Adrenal gland (tissue), 12 donors: ENCODE data around the gene SRRT. TPM values are rescaled to one million over a fixed set of nuclear protein-coding genes. Genes with fewer than 3 reads are reported as not detected.

Experiments
- DNase-seq, 7 donors: peaks; one replicate each; pipeline ENCODE4 v3.0.0-alpha.2; 2019 to 2020
- H3K27ac ChIP-seq, 5 donors: fragments of 200-600 bp; sonication (generic) in 4 of 5; 1 replicate in 3 of 5; 2 replicates in 2 of 5; pipeline versions ENCODE4 v1.5.1 to v1.8.0; 2016 to 2020; ENCODE audit warnings: mild to moderate bottlenecking in 1 of 5
- H3K27me3 ChIP-seq: fragments of 200-600 bp; 2 replicates; pipeline ENCODE4 v1.8.0; 2021
- H3K36me3 ChIP-seq, 2 donors: fragments of 200-600 bp; replicated peaks in 1 of 2; 1 replicate in 1 of 2; 2 replicates in 1 of 2; pipeline versions ENCODE4 v1.5.1 to v1.8.0; 2018 to 2022
- H3K4me1 ChIP-seq, 2 donors: fragments of 200-600 bp; replicated peaks in 1 of 2; 1 replicate in 1 of 2; 2 replicates in 1 of 2; pipeline versions ENCODE4 v1.5.1 to v1.8.0; 2018 to 2021
- H3K4me3 ChIP-seq, 4 donors: fragments of 200-600 bp; sonication (generic) in 3 of 4; one replicate each; pipeline ENCODE4 v1.5.1; 2016 to 2018
- H3K9me3 ChIP-seq, 3 donors: fragments of 200-600 bp; sonication (generic) in 1 of 3; replicated peaks in 1 of 3; 1 replicate in 2 of 3; 2 replicates in 1 of 3; pipeline versions ENCODE4 v1.5.1 to v1.8.0; 2016 to 2021
- CTCF ChIP-seq, 6 experiments: fragments of 450-650 bp in 4 of 6; fragments of 200-600 bp in 2 of 6; sonication (generic) in 1 of 6; IDR thresholded peaks; 1 replicate in 5 of 6; 2 replicates in 1 of 6; pipeline versions ENCODE4 v1.5.1 to v1.8.0; 2016 to 2021; ENCODE audit warnings: antibody characterized with exemption in 6 of 6, mild to moderate bottlenecking in 2 of 6, moderate library complexity in 1 of 6
- POLR2A ChIP-seq, 2 donors: fragments of 450-650 bp; IDR thresholded peaks; one replicate each; pipeline ENCODE4 v1.6.1; 2017; ENCODE audit warnings: antibody characterized with exemption in 2 of 2, mild to moderate bottlenecking in 2 of 2, moderate library complexity in 1 of 2
- WGBS, 4 donors: extraction: QIAGEN DNeasy Blood & Tissue Kit in 2 of 4; methylation state at CpG; one replicate each; pipeline versions ENCODE4 v1.1.5 to v1.1.7; 2013 to 2017; 5-methylcytosine and 5-hydroxymethylcytosine counted together
- intact Hi-C, 2 donors: fragments of 100-400 bp; cut with DNase I; formaldehyde crosslinking; loops; one replicate each; pipeline versions ENCODE4 v1.14.1 to v1.15.0; 2022 to 2023
- polyA plus RNA-seq, 3 donors: library from polyadenylated mRNA; stranded (reverse); fragments of 200-250 nt in 2 of 3; fragments of 350-450 nt in 1 of 3; fragmentation: Illumina TruSeq in 1 of 3; extraction: RNeasy Lipid Tissue Mini Kit (QIAGEN cat#74804) in 1 of 3; gene quantifications; one replicate each; pipeline ENCODE4 v1.2.3, GENCODE V29; 2013 to 2014
- total RNA-seq, 9 donors: library from RNA; depleted of rRNA in 4 of 9; stranded (reverse); fragments of >200 nt in 4 of 9; fragments of 120-200 nt in 1 of 9; fragmentation: NEBNext Ultra II Directional in 1 of 9; extraction: Animal tissue kit (Norgen Biotek cat#: 25700) in 1 of 9; gene quantifications; one replicate each; pipeline versions ENCODE4 v1.1.0 to v1.2.4, GENCODE V29; 2013 to 2023
- donor health status: healthy with polysubstance abuse.
- donor health status: Bipolar disorder and iron deficiency.
- donor health status: DM: yes; HTN: yes; CAD: no.
- donor health status: DM: no; HTN: no; CAD: no.
- donor health status: DM: no; HTN: no; CAD: no.
- donor health status: DM: yes; HTN: yes; CAD: no.

The SRRT gene
- total and polyA plus RNA-seq, 12 donors: 44.0 to 289 (median 97.1) TPM

GRCh38 chr7:100885440-100886141 is 10.7 kb downstream of the SRRT start:
- 79 to 87% (median 86%) methylated on average over 22 of the region's 22 CpGs for WGBS, 4 donors

GRCh38 chr7:100886142-100886935 is 11.4 kb downstream of the SRRT start:
- intact Hi-C loops: no loop called here
- Histone ChIP-seq H3K27me3 (no peaks in the 10 kb centered on the region), H3K4me3 (no peak overlapping the region), H3K27ac (no peak overlapping the region), H3K9me3 (no peaks in the 10 kb centered on the region), H3K36me3 (peaks cover 0 to 71% of the 10 kb centered on the region in 2 donors), H3K4me1 (peaks cover 16 to 33% of the 10 kb centered on the region in 2 donors)
- no peak for TF ChIP-seq CTCF (IDR thresholded peaks at IDR 0.05)
- no peak for TF ChIP-seq POLR2A (IDR thresholded peaks at IDR 0.05)
- WGBS, 4 donors: 85 to 90% (median 87%) methylated on average over 23 to 27 of the region's 27 CpGs
- peak in 1 of 7 donors; percentile 18 for DNase-seq

More at GRCh38 chr7:100885440-100886141, 10.7 kb downstream of the SRRT start:
- Histone ChIP-seq H3K4me1 (peaks cover 10 to 27% of the 10 kb centered on the region in 2 donors), H3K27me3 (no peaks in the 10 kb centered on the region), H3K4me3 (no peak overlapping the region), H3K36me3 (peaks cover 0 to 75% of the 10 kb centered on the region in 2 donors), H3K27ac (no peak overlapping the region), H3K9me3 (no peaks in the 10 kb centered on the region)
- TF ChIP-seq CTCF (IDR thresholded peaks at IDR 0.05): no peak
- no peak for TF ChIP-seq POLR2A (IDR thresholded peaks at IDR 0.05)
- no peak for DNase-seq
- intact Hi-C loops: no loop called here

- TF ChIP-seq POLR2A (IDR thresholded peaks at IDR 0.05): no peak
- TF ChIP-seq CTCF (IDR thresholded peaks at IDR 0.05): no peak
- no peaks in the 10 kb centered on the region for H3K9me3 ChIP-seq
- H3K27ac ChIP-seq: peak overlapping the region in 1 of 5 donors; percentile 72
- no peak for DNase-seq
- intact Hi-C loops: no loop called here
- no peak overlapping the region for H3K4me3 ChIP-seq
- peaks cover 16 to 35% of the 10 kb centered on the region in 2 donors for H3K4me1 ChIP-seq
- H3K36me3 ChIP-seq: peaks cover 0 to 64% of the 10 kb centered on the region in 2 donors
- no peaks in the 10 kb centered on the region for H3K27me3 ChIP-seq
- 74 to 82% (median 80%) methylated on average over 22 to 25 of the region's 25 CpGs for WGBS, 4 donors
These were observed 12.1 kb downstream of the SRRT start for GRCh38 chr7:100886936-100887515.
